HepG2 (cell line): Measurements from ENCODE around the gene FOXD3. TPM values are rescaled to one million over a fixed set of nuclear protein-coding genes. Genes with fewer than 3 reads are reported as not detected.

Experiments used
- REPIN1 ChIP-seq: sonication (generic); formaldehyde crosslinking; IDR thresholded peaks from 2 replicates; pipeline ENCODE4 v1.8.0; 2022; ENCODE audit warnings: missing genetic modification reagents, low read depth, mild to moderate bottlenecking, borderline replicate concordance
- RNF219 ChIP-seq: sonication (generic); formaldehyde crosslinking; IDR thresholded peaks from 2 replicates; pipeline ENCODE4 v1.5.0; 2020; ENCODE audit warnings: mild to moderate bottlenecking, missing genetic modification reagents
- ZNF318 ChIP-seq: sonication (generic); formaldehyde crosslinking; IDR thresholded peaks from 2 replicates; pipeline ENCODE4 v1.4.0; 2020; ENCODE audit warnings: mild to moderate bottlenecking, missing genetic modification reagents
- ZNF768 ChIP-seq: sonication (generic); formaldehyde crosslinking; IDR thresholded peaks from 2 replicates; pipeline ENCODE4 v1.4.0; 2020; ENCODE audit warnings: missing genetic modification reagents
- polyA plus RNA-seq, 8 experiments: library from polyadenylated mRNA; depleted of rRNA in 3 of 8; stranded (reverse) in 7 of 8; unstranded in 1 of 8; fragments of >200 nt; fragmentation: Illumina TruSeq in 4 of 8; extraction: Trizol in 4 of 8; gene quantifications; 2 replicates each; pipeline versions ENCODE4 v1.2.1 to v1.2.3, GENCODE V29; 2011 to 2016; ENCODE audit warnings: low read depth in 4 of 8, missing spikeins in 1 of 8, mixed read lengths in 1 of 8; ENCODE audit not compliant: insufficient read depth in 1 of 8
- total RNA-seq, 5 experiments: library from RNA; depleted of rRNA; stranded (reverse); fragments of >200 nt; fragmentation: Illumina TruSeq; extraction: Trizol; gene quantifications; 2 replicates each; pipeline ENCODE4 v1.2.3, GENCODE V29; 2016; ENCODE audit warnings: low read depth in 1 of 5

Gene FOXD3
- total and polyA plus RNA-seq, 2 of the 13 experiments (the other 11 are each of a cell fraction or from before 2014, with no cell fraction given): not detected

- TF ChIP-seq ZNF318 (CRISPR knock-in tag): no peak
- TF ChIP-seq ZNF768: no peak
- TF ChIP-seq REPIN1: no peak
- no peak for TF ChIP-seq RNF219
Observed at GRCh38 chr1:63276624-63277023, 45.7 kb upstream of the FOXD3 start (continued).
